Dendritic cell treated with granulocyte-macrophage colony-stimulating factor and Interleukin-4, amounts not matched to agents 40 ng/mL and 50 ng/mL, for 4 days (primary cell): Measurements from ENCODE around the gene ITGB3.
A peak's percentile ranks its signal among the peaks of the same experiment; 100 is the strongest.

Source experiments
- H3K27ac Mint-ChIP-seq: one replicate; pipeline ENCODE4 v1.8.0; 2022; ENCODE audit warnings: mild to moderate bottlenecking, mixed read lengths
- H3K27me3 Mint-ChIP-seq: one replicate; pipeline ENCODE4 v1.8.0; 2022; ENCODE audit warnings: mild to moderate bottlenecking, mixed read lengths
- H3K36me3 Mint-ChIP-seq: one replicate; pipeline ENCODE4 v1.8.0; 2022; ENCODE audit warnings: low read depth, mixed read lengths
- H3K4me1 Mint-ChIP-seq: one replicate; pipeline ENCODE4 v1.8.0; 2022; ENCODE audit warnings: low read depth, mixed read lengths
- H3K4me3 Mint-ChIP-seq: one replicate; pipeline ENCODE4 v1.8.0; 2022; ENCODE audit warnings: mild to moderate bottlenecking, moderate library complexity, mixed read lengths
- H3K9me3 Mint-ChIP-seq: one replicate; pipeline ENCODE4 v1.8.0; 2022; ENCODE audit warnings: mixed read lengths
- intact Hi-C: fragments of 100-400 bp; cut with micrococcal nuclease; formaldehyde crosslinking; loops from one replicate; pipeline ENCODE4 v1.15.0; 2022

ITGB3 gene

GRCh38 chr17:47229535-47230443, 23.8 kb upstream of the ITGB3 start:
- H3K4me1 Mint-ChIP-seq: peaks cover 56% of the 10 kb centered on the region
- peaks cover 9% of the 10 kb centered on the region for H3K27me3 Mint-ChIP-seq
- intact Hi-C loops: loop anchor here (1.0 to 5.0 kb wide), 2 partner anchors 42 to 86 kb away; partner anchors contain the start of gene CDC27
- H3K9me3 Mint-ChIP-seq: no peaks in the 10 kb centered on the region
- peak overlapping the region; percentile 38 for H3K4me3 Mint-ChIP-seq
- H3K27ac Mint-ChIP-seq: peak overlapping the region; percentile 42
- H3K36me3 Mint-ChIP-seq: no peaks in the 10 kb centered on the region

- Mint-ChIP-seq H3K9me3 (no peaks in the 10 kb centered on the region), H3K27ac (peak overlapping the region; percentile 28), H3K27me3 (peaks cover 9% of the 10 kb centered on the region), H3K36me3 (no peaks in the 10 kb centered on the region), H3K4me3 (no peak overlapping the region), H3K4me1 (peaks cover 46% of the 10 kb centered on the region)
- intact Hi-C loops: no loop called here
These were observed 22.8 kb upstream of the ITGB3 start for GRCh38 chr17:47230864-47231263.

- H3K4me1 Mint-ChIP-seq: peaks cover 41% of the 10 kb centered on the region
- no peak overlapping the region for H3K4me3 Mint-ChIP-seq
- no peak overlapping the region for H3K27ac Mint-ChIP-seq
- intact Hi-C loops: no loop called here
- H3K27me3 Mint-ChIP-seq: peaks cover 9% of the 10 kb centered on the region
- H3K36me3 Mint-ChIP-seq: no peaks in the 10 kb centered on the region
- H3K9me3 Mint-ChIP-seq: no peaks in the 10 kb centered on the region
These were observed 22.3 kb upstream of the ITGB3 start for GRCh38 chr17:47231334-47231733.

- Mint-ChIP-seq H3K36me3 (no peaks in the 10 kb centered on the region), H3K4me3 (no peak overlapping the region), H3K4me1 (peaks cover 36% of the 10 kb centered on the region), H3K9me3 (peaks cover 5% of the 10 kb centered on the region), H3K27ac (peak overlapping the region; percentile 53), H3K27me3 (peaks cover 9% of the 10 kb centered on the region)
- intact Hi-C loops: no loop called here
These were observed 21.8 kb upstream of the ITGB3 start for GRCh38 chr17:47231866-47232265.

- Mint-ChIP-seq H3K36me3 (no peaks in the 10 kb centered on the region), H3K27me3 (peaks cover 9% of the 10 kb centered on the region), H3K27ac (peak overlapping the region; percentile 53), H3K9me3 (peaks cover 11% of the 10 kb centered on the region), H3K4me1 (peaks cover 32% of the 10 kb centered on the region), H3K4me3 (no peak overlapping the region)
- intact Hi-C loops: no loop called here
These were observed 21.2 kb upstream of the ITGB3 start for GRCh38 chr17:47232465-47232864.

- H3K9me3 Mint-ChIP-seq: peaks cover 11% of the 10 kb centered on the region
- intact Hi-C loops: no loop called here
- H3K27me3 Mint-ChIP-seq: peaks cover 4% of the 10 kb centered on the region
- no peak overlapping the region for H3K27ac Mint-ChIP-seq
- no peak overlapping the region for H3K4me3 Mint-ChIP-seq
- no peaks in the 10 kb centered on the region for H3K36me3 Mint-ChIP-seq
- peaks cover 23% of the 10 kb centered on the region for H3K4me1 Mint-ChIP-seq
These were observed 18.1 kb upstream of the ITGB3 start for GRCh38 chr17:47235506-47235905.

GRCh38 chr17:47235923-47236322, 17.7 kb upstream of the ITGB3 start:
- Mint-ChIP-seq H3K9me3 (peaks cover 11% of the 10 kb centered on the region), H3K36me3 (no peaks in the 10 kb centered on the region), H3K4me1 (peaks cover 23% of the 10 kb centered on the region), H3K4me3 (no peak overlapping the region), H3K27me3 (no peaks in the 10 kb centered on the region), H3K27ac (no peak overlapping the region)
- intact Hi-C loops: no loop called here

GRCh38 chr17:47237841-47238240, 15.8 kb upstream of the ITGB3 start:
- Mint-ChIP-seq H3K4me3 (no peak overlapping the region), H3K36me3 (no peaks in the 10 kb centered on the region), H3K27ac (no peak overlapping the region), H3K27me3 (no peaks in the 10 kb centered on the region), H3K9me3 (peaks cover 11% of the 10 kb centered on the region), H3K4me1 (peaks cover 22% of the 10 kb centered on the region)
- intact Hi-C loops: no loop called here

GRCh38 chr17:47238321-47239010, 15.2 kb upstream of the ITGB3 start:
- H3K36me3 Mint-ChIP-seq: no peaks in the 10 kb centered on the region
- H3K27me3 Mint-ChIP-seq: no peaks in the 10 kb centered on the region
- H3K4me1 Mint-ChIP-seq: peaks cover 18% of the 10 kb centered on the region
- intact Hi-C loops: no loop called here
- H3K9me3 Mint-ChIP-seq: peaks cover 11% of the 10 kb centered on the region
- H3K4me3 Mint-ChIP-seq: no peak overlapping the region
- H3K27ac Mint-ChIP-seq: no peak overlapping the region

- Mint-ChIP-seq H3K27ac (peak overlapping the region; percentile 80), H3K4me3 (no peak overlapping the region), H3K27me3 (peaks cover 3% of the 10 kb centered on the region), H3K9me3 (peaks cover 11% of the 10 kb centered on the region), H3K36me3 (no peaks in the 10 kb centered on the region), H3K4me1 (peaks cover 26% of the 10 kb centered on the region)
- intact Hi-C loops: no loop called here
These were observed 14.0 kb upstream of the ITGB3 start for GRCh38 chr17:47239619-47239966.

- Mint-ChIP-seq H3K4me3 (no peak overlapping the region), H3K9me3 (peaks cover 11% of the 10 kb centered on the region), H3K36me3 (no peaks in the 10 kb centered on the region), H3K4me1 (peaks cover 26% of the 10 kb centered on the region), H3K27ac (peak overlapping the region; percentile 80), H3K27me3 (peaks cover 3% of the 10 kb centered on the region)
- intact Hi-C loops: loop anchor here (5.0 kb wide), 1 partner anchor 57 kb away; no protein-coding TSS in a partner anchor
These were observed 13.5 kb upstream of the ITGB3 start for GRCh38 chr17:47239967-47240651.

- intact Hi-C loops: loop anchor here (5.0 kb wide), 1 partner anchor 56 kb away; no protein-coding TSS in a partner anchor
- Mint-ChIP-seq H3K4me1 (peaks cover 26% of the 10 kb centered on the region), H3K4me3 (no peak overlapping the region), H3K36me3 (no peaks in the 10 kb centered on the region), H3K27me3 (peaks cover 5% of the 10 kb centered on the region), H3K27ac (peak overlapping the region; percentile 80), H3K9me3 (peaks cover 11% of the 10 kb centered on the region)
These were observed 12.8 kb upstream of the ITGB3 start for GRCh38 chr17:47240806-47241205.

- H3K36me3 Mint-ChIP-seq: no peaks in the 10 kb centered on the region
- intact Hi-C loops: loop anchor here (5.0 kb wide), 1 partner anchor 55 kb away; no protein-coding TSS in a partner anchor
- no peaks in the 10 kb centered on the region for H3K9me3 Mint-ChIP-seq
- peaks cover 10% of the 10 kb centered on the region for H3K27me3 Mint-ChIP-seq
- H3K4me1 Mint-ChIP-seq: peaks cover 26% of the 10 kb centered on the region
- no peak overlapping the region for H3K27ac Mint-ChIP-seq
- no peak overlapping the region for H3K4me3 Mint-ChIP-seq
These were observed 11.0 kb upstream of the ITGB3 start for GRCh38 chr17:47242648-47243047.
